ENCODE data around the gene SHC4.

DNA sequence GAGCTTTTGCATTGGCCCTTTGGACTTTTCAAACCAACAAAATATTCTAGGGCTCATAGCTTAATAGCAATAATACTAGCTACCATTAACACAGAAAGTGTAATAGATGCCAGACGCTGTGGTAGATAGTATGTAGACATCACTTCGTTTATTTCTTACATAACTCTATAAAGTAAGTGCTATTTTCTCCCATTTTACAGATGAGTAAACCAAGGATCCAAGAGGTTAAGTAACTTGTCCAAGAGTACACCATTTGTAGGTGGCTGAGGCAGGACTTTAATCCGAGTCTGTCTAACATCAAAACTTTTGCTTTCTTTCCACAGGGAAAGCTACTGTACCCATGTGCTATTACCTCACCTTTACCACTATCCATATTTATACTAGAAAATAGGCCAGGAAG lies 73.8 kb downstream of the SHC4 start:
- TF ChIP-seq, protein P1, sequence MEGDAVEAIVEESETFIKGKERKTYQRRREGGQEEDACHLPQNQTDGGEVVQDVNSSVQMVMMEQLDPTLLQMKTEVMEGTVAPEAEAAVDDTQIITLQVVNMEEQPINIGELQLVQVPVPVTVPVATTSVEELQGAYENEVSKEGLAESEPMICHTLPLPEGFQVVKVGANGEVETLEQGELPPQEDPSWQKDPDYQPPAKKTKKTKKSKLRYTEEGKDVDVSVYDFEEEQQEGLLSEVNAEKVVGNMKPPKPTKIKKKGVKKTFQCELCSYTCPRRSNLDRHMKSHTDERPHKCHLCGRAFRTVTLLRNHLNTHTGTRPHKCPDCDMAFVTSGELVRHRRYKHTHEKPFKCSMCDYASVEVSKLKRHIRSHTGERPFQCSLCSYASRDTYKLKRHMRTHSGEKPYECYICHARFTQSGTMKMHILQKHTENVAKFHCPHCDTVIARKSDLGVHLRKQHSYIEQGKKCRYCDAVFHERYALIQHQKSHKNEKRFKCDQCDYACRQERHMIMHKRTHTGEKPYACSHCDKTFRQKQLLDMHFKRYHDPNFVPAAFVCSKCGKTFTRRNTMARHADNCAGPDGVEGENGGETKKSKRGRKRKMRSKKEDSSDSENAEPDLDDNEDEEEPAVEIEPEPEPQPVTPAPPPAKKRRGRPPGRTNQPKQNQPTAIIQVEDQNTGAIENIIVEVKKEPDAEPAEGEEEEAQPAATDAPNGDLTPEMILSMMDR (conservative IDR thresholded peaks at IDR 0.05; ENCODE audit: low read length), result no peak
- TF ChIP-seq EZH2phosphoT487 (IDR thresholded peaks at IDR 0.05; ENCODE audit: borderline replicate concordance, low read depth, low read length), result no peak

All from OCI-LY7 (cell line).